K562 (cell line): ENCODE data around the gene CATSPER4. TPM values are rescaled to one million over a fixed set of nuclear protein-coding genes. Genes with fewer than 3 reads are reported as not detected.

ENCODE experiments used
- ATAC-seq: fragments of 200-7000 bp; cut with Tn5 transposase; 3 replicates; pipeline ENCODE4 v1.9.1; 2020; ENCODE audit warnings: moderate library complexity
- BruUV-seq: library from RNA; stranded (reverse); fragments of 400-500 nt; replicated peaks from 2 replicates; lab custom pipeline; 2021; lab: Mats Ljungman, UMichigan
- CTCF ChIA-PET: fragments of 300-600 bp; formaldehyde crosslinking; extraction: SDS; loops from one replicate; lab custom pipeline; 2021; ENCODE audit warnings: low intra/inter-chr PET ratio; lab: Yijun Ruan, JAX
- POLR2A ChIA-PET: fragments of 300-600, 350-650 bp; sonication (Branson Sonifier 250); formaldehyde crosslinking; extraction: SDS; loops from one replicate; lab custom pipeline; 2021; ENCODE audit warnings: antibody characterized with exemption, inconsistent platforms; lab: Yijun Ruan, JAX
- DNase-seq, 4 experiments: peaks; one replicate each; pipeline versions ENCODE4 v3.0.0 to v3.0.0-alpha.2; 2011 to 2018; ENCODE audit warnings: low spot score in 3 of 4, mixed read lengths in 3 of 4; ENCODE audit errors: extremely low read depth in 1 of 4
- FAIRE-seq: peaks from 2 replicates; lab custom pipeline; 2011; peaks lifted over from hg19 to GRCh38; lab: Jason Lieb, UNC
- H2AFZ ChIP-seq: 2 replicates; pipeline ENCODE4 v1.6.0; 2011; ENCODE audit warnings: low read depth, low read length, control low read depth, inconsistent platforms
- H3K27ac ChIP-seq: fragments of 200-600 bp; 3 replicates; pipeline ENCODE4 v1.8.0; 2011; ENCODE audit warnings: low read depth, mild to moderate bottlenecking, control low read depth, inconsistent platforms, low read length, moderate library complexity, mixed read lengths; ENCODE audit errors: extremely low read depth
- H3K27me3 ChIP-seq, 2 experiments: fragments of 300-600 bp in 1 of 2; 2 replicates in 1 of 2; 3 replicates in 1 of 2; pipeline versions ENCODE4 v1.6.0 to v1.8.0; 2011; ENCODE audit warnings: inconsistent platforms in 2 of 2, low read length in 2 of 2, mild to moderate bottlenecking in 1 of 2, mixed read lengths in 1 of 2, moderate library complexity in 1 of 2; ENCODE audit not compliant: control insufficient read depth in 2 of 2, insufficient read depth in 2 of 2
- H3K36me3 ChIP-seq: fragments of 300-600 bp; 3 replicates; pipeline ENCODE4 v1.8.0; 2011; ENCODE audit warnings: mild to moderate bottlenecking, low read length, inconsistent platforms; ENCODE audit not compliant: control insufficient read depth, insufficient read depth
- H3K4me1 ChIP-seq, 2 experiments: fragments of 200-600 bp in 1 of 2; replicated peaks in 1 of 2; 2 replicates in 1 of 2; 3 replicates in 1 of 2; pipeline versions ENCODE4 v1.5.1 to v1.8.0; 2011; ENCODE audit warnings: inconsistent platforms in 2 of 2, low read length in 2 of 2, mild to moderate bottlenecking in 1 of 2, mixed read lengths in 1 of 2, moderate library complexity in 1 of 2; ENCODE audit not compliant: control insufficient read depth in 2 of 2, insufficient read depth in 2 of 2
- H3K4me2 ChIP-seq: 2 replicates; pipeline ENCODE4 v1.6.1; 2011; ENCODE audit warnings: low read length, control low read depth, inconsistent platforms, mixed read lengths; ENCODE audit not compliant: insufficient read depth
- H3K4me3 ChIP-seq: fragments of 200-600 bp; sonication (generic), shearing (Covaris generic); 2 replicates; pipeline ENCODE4 v1.5.1; 2016; ENCODE audit warnings: control low read depth, inconsistent platforms
- H3K79me2 ChIP-seq: fragments of 200-600 bp; 3 replicates; pipeline ENCODE4 v1.8.0; 2011; ENCODE audit warnings: low read length, inconsistent platforms; ENCODE audit not compliant: control insufficient read depth, insufficient read depth
- H3K9ac ChIP-seq, 2 experiments: 2 replicates each; pipeline versions ENCODE4 v1.6.0 to v1.6.1; 2011; ENCODE audit warnings: low read depth in 2 of 2, low read length in 2 of 2, control low read depth in 1 of 2, inconsistent platforms in 1 of 2, mild to moderate bottlenecking in 1 of 2, mixed read lengths in 1 of 2; ENCODE audit not compliant: insufficient read depth in 1 of 2
- H3K9me1 ChIP-seq: one replicate; pipeline ENCODE4 v1.6.0; 2011; ENCODE audit warnings: inconsistent platforms, mild to moderate bottlenecking, low read length, moderate library complexity; ENCODE audit not compliant: control insufficient read depth, insufficient read depth
- H3K9me3 ChIP-seq: replicated peaks from 2 replicates; pipeline ENCODE4 v1.5.1; 2011; ENCODE audit warnings: low read depth, low read length, inconsistent platforms; ENCODE audit not compliant: control insufficient read depth, insufficient read depth
- H4K20me1 ChIP-seq: replicated peaks from 2 replicates; pipeline ENCODE4 v1.6.1; 2011; ENCODE audit warnings: low read length, inconsistent platforms, mixed read lengths; ENCODE audit not compliant: control insufficient read depth, insufficient read depth
- EWSR1 ChIP-seq: fragments of 450-650 bp; IDR thresholded peaks from 2 replicates; pipeline ENCODE4 v1.6.1; 2018; ENCODE audit warnings: borderline replicate concordance, mild to moderate bottlenecking, low read depth, moderate library complexity; ENCODE audit not compliant: partially characterized antibody
- FOXA3 ChIP-seq, 2 experiments: fragments of 450-650 bp in 1 of 2; sonication (generic) in 1 of 2; formaldehyde crosslinking; IDR thresholded peaks in 1 of 2; conservative IDR thresholded peaks in 1 of 2; 2 replicates each; pipeline versions ENCODE4 v1.4.0 to v1.8.0; 2020 to 2022; ENCODE audit warnings: mild to moderate bottlenecking in 2 of 2, missing genetic modification reagents in 1 of 2
- POLR2A ChIP-seq: fragments of 450-650 bp; conservative IDR thresholded peaks from 2 replicates; pipeline ENCODE4 v1.6.1; 2016
- PRMT5 ChIP-seq: sonication (generic); formaldehyde crosslinking; IDR thresholded peaks from 2 replicates; pipeline ENCODE4 v1.5.0; 2020; ENCODE audit warnings: missing genetic modification reagents
- ZKSCAN8 ChIP-seq: fragments of 200-800 bp; sonication (Bioruptor generic); IDR thresholded peaks from 2 replicates; pipeline ENCODE4 v1.6.1; 2016; ENCODE audit warnings: missing genetic modification characterization, missing compliant biosample characterization
- ZNF253 ChIP-seq: fragments of 250-450 bp; sonication (Bioruptor Pico); conservative IDR thresholded peaks from 2 replicates; pipeline ENCODE4 v1.6.1; 2021; ENCODE audit warnings: mild to moderate bottlenecking
- ZNF589 ChIP-seq: fragments of 200-800 bp; sonication (Bioruptor generic); IDR thresholded peaks from 2 replicates; pipeline ENCODE4 v1.6.1; 2016; ENCODE audit warnings: low read depth, missing genetic modification characterization, missing compliant biosample characterization
- WGBS: fragments of 100-300 bp; shearing (Covaris generic); methylation state at CpG from one replicate; pipeline ENCODE4 v1.1.6; 2016; ENCODE audit warnings: low coverage, mixed read lengths; ENCODE audit not compliant: insufficient coverage; ENCODE audit errors: missing lambda C conversion rate; 5-methylcytosine and 5-hydroxymethylcytosine counted together
- in situ Hi-C: fragments of 300-500 bp; cut with MboI; formaldehyde crosslinking; loops from 4 replicates; pipeline ENCODE4 v1.15.0; 2018; ENCODE audit warnings: inconsistent platforms, mixed read lengths
- intact Hi-C: fragments of 100-400 bp; cut with micrococcal nuclease; formaldehyde crosslinking; loops from 2 replicates; pipeline ENCODE4 v1.14.2; 2022
- polyA plus RNA-seq, 8 experiments: library from polyadenylated mRNA; depleted of rRNA in 4 of 8; stranded (reverse) in 5 of 8; unstranded in 3 of 8; fragments of >200 nt; fragmentation: Nextera tagmentation in 2 of 8; fragmentation: Illumina TruSeq in 1 of 8; extraction: Ambion mirVana in 2 of 8; extraction: Trizol in 1 of 8; gene quantifications; 2 replicates each; pipeline versions ENCODE4 v1.2.1 to v1.2.3, GENCODE V29; 2011 to 2014; ENCODE audit warnings: inconsistent platforms in 1 of 8, missing spikeins in 1 of 8
- total RNA-seq, 7 experiments: library from RNA; depleted of rRNA in 6 of 7; stranded (reverse); fragments of >200 nt in 6 of 7; fragmentation: Illumina TruSeq in 2 of 7; extraction: Trizol in 2 of 7; gene quantifications; 2 replicates each; pipeline versions ENCODE4 v1.2.1 to v1.2.3, GENCODE V29; 2011 to 2021; ENCODE audit warnings: low replicate concordance in 1 of 7

The CATSPER4 gene
- total and polyA plus RNA-seq, 9 of the 15 experiments (the other 6 are each of a cell fraction or from before 2014, with no cell fraction given): 0.04 to 0.13 TPM; not detected in 7

GRCh38 chr1:26215246-26215645, 24.8 kb downstream of the CATSPER4 start:
- Histone ChIP-seq H3K4me2 (no peak overlapping the region), H3K4me3 (no peak overlapping the region), H3K9me1 (no peaks in the 10 kb centered on the region), H2AFZ (no peak overlapping the region), H3K4me1 (peaks cover 0 to 7% of the 10 kb centered on the region in 2 experiments; a peak in 3 of 5 replicates), H3K36me3 (no peaks in the 10 kb centered on the region), H3K79me2 (no peaks in the 10 kb centered on the region), H3K27me3 (0 out of 5 replicates have a peak, but pooled peaks cover 2 to 3% of the 10 kb centered on the region in 2 experiments)
- ChIA-PET POLR2A (interaction anchor here (0.6 to 0.9 kb wide), 2 partner anchors 62 to 310 kb away, joined by 3 read pairs; no protein-coding TSS in a partner anchor), CTCF (no interaction called here)
- 16% methylated on average over 3 of the region's 3 CpGs for WGBS
- FAIRE-seq (no peak), DNase-seq (no peak)
- intact Hi-C loops: no loop called here
- BruUV-seq: no TSS peak
- in situ Hi-C loops: no loop called here
- no peak for TF ChIP-seq ZKSCAN8 (CRISPR knock-in tag)
- no peak for TF ChIP-seq EWSR1
- no peak for TF ChIP-seq ZNF589 (CRISPR knock-in tag)
- no peak for TF ChIP-seq ZNF253
- TF ChIP-seq PRMT5 (CRISPR knock-in tag): no peak
- TF ChIP-seq FOXA3 (CRISPR knock-in tag; conservative IDR thresholded peaks at IDR 0.05 in 1 of 2, IDR thresholded peaks at IDR 0.05 in 1 of 2): no peak
- no peak for TF ChIP-seq POLR2A
- TF ChIP-seq, all 486 proteins: peak for 0
- no peak overlapping the region for H3K27ac ChIP-seq
- no peaks in the 10 kb centered on the region for H3K9me3 ChIP-seq
- no peak overlapping the region; a peak in 1 of 4 replicates for H3K9ac ChIP-seq
- no peaks in the 10 kb centered on the region for H4K20me1 ChIP-seq
- ATAC-seq: no peak
